ENCODE measurements around the gene RYR1.

GRCh38 chr19:38412961-38413360, 20.5 kb upstream of the RYR1 start:
- no peak for TF ChIP-seq POLR2A (IDR thresholded peaks at IDR 0.05; ENCODE audit: low read depth, low read length)
- no peak for TF ChIP-seq TAF1 (IDR thresholded peaks at IDR 0.05; ENCODE audit: borderline replicate concordance, low read depth, low read length)
- TF ChIP-seq POLR2AphosphoS5 (IDR thresholded peaks at IDR 0.05; ENCODE audit: low read depth, low read length), result no peak

Data from GM12892 (cell line).